ENCODE measurements around the gene OR7C1.
"Not testable (repeated sequence)": the region's sequence is repeated elsewhere in the genome, so short reads cannot be mapped to it uniquely, and the experiment has no call there.

The OR7C1 gene

DNA sequence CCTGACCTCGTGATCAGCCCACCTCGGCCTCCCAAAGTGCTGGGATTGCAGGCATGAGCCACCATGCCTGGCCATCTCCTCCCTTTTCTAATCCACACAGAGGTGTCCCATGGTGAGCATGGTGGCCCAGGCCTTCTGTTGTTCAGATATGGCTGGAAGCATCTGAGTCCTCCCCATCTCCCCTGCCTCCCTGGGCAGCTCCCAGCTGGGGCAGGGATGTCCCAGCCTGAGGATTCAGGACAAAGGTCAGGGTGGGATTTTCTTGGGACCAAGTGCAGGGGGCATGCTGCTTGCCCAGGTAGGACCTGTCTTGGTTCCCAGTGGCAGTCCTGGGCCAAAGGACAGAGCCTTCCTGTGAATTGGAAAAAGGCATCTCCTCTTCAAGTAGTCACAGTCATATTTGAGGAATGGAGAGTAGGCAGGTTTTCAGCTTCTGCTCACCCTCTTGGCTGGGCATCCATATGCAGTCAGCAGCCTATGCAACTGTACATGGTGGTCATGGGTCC is 67.5 kb downstream of the OR7C1 start:
- no peak for DNase-seq (ENCODE audit: low read depth in 2 of 2)

DNA sequence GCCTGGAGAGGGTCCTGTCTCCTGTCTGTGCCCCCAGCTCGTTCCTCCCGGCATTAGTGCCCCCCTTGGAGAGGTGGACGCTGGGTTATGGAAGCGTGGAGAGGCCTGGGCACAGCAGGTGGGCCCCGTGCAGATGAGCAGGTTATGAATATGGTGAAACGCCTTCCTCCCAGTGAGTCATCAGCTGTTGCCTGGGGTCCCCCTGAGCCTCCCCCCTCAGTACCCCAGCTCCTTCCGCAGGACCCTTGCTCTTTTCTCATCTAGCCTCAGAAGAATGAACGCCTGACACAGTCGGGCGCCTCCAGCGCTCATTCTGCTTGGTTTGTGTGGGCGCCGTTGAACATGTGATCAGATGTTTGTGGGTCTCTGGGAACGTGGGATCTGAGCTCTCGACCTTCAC is 69.1 kb downstream of the OR7C1 start:
- DNase-seq (ENCODE audit: low read depth in 2 of 2), result not testable (repeated sequence)

DNA sequence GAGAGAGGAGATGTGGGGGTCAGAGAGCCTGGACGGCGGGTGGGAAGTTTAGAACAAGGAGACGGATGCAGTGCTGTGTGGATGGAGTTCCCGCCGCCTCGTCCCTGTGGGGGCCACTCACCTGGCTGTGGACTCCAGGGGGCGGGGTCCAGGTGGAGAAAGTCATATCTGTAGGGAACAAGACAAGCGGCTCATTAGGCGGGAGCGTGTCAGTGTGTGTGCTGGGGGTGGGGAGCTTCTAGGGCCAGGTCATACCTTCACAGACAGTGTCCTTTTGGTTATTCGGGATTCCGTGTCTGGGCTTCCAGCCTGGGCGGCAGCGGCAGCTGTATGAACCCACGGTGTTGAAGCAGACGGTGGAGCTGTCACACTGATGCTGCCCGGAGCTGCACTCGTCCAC is 69.6 kb downstream of the OR7C1 start:
- not testable (repeated sequence) for DNase-seq (ENCODE audit: low read depth in 2 of 2)

DNA sequence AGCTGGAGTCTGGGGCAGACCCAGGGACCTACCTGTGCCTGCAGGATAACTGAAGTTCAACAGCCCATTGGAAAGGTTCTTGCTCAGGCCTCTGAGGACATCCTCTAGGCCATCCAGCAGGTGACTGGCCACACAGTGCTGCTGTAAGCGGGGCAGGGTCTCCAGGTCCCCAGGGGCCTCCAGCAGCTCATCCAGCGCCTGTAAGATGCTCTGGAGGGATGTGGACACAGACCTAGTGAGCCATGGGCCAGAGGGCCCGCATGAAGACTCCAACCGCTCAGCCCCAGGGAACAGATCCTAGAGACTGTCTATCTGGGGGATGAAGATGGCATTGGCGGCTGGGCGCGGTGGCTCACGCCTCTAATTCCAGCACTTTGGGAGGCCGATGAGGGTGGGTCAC is 70.6 kb downstream of the OR7C1 start:
- DNase-seq (ENCODE audit: low read depth in 2 of 2), result no peak

DNA sequence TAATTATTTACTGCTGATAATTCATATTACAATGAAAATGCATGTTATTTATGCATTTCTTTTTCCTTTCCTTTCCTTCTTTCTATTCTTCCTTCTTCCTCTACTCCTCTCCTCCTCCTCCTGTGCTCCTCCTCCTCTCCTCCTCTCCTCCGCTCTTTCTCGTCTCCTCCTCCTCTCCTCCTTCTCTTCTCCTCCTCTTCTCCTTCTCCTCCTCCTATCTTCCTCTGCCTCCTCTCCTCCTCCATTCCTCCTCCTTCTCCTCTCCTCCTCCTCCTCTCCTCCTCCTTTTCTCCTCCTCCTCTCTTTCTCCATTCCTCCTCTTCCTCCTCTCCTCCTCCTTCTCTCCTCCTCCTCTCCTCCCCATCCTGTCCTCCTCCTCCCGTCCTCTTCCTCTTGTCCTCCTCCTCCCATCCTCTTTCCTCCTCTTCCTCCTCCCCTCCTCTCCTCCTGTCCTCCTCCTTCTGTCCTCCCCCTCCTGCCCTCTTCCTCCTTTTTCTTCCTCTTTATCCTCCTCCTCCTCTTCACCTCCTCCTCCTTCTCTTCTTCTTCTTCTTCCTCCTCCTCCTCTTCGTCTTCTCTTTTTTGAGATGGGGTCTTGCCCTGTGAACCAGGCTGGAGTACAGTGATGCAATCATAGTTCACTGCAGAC is 71.4 kb downstream of the OR7C1 start:
- no peak for DNase-seq (ENCODE audit: low read depth in 2 of 2)

DNA sequence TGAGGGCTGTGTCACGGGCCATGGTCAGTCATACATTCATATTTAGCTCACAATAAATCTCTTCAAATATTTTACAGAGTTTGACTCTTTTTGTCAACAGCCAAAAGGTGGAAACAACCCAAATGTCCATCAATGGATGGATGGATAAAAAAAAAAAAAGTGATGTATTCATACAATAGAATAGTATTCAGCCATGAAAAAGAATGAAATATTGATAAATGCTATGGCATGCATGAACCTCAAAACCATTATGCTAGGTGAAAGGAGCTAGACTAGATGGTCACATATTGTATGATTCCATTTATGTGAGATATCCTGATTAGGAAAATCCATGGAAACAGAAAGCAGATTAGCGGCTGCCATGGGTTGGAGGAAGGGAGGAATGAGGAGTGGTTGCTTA is 72.9 kb downstream of the OR7C1 start:
- DNase-seq (ENCODE audit: low read depth in 2 of 2), result no peak

DNA sequence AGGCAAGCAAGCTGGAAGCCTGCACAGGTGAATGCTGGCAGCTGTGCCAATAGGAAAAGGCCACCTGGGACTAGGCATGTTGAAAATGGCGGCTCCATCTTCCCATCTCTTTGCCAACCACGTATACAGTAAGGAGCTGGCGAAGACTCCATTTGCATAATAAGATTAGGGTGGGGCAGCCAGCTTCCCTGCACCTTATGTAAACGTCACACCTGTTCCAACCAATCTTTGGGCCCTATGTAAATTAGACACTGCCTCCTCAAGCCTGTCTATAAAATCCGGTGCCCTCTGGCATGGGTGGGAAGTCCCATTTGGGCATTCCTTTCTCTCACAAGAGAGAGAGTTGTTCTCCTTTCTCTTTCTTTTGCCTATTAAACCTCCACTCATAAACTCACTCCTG is 73.4 kb downstream of the OR7C1 start:
- no peak for DNase-seq (ENCODE audit: low read depth in 2 of 2)

DNA sequence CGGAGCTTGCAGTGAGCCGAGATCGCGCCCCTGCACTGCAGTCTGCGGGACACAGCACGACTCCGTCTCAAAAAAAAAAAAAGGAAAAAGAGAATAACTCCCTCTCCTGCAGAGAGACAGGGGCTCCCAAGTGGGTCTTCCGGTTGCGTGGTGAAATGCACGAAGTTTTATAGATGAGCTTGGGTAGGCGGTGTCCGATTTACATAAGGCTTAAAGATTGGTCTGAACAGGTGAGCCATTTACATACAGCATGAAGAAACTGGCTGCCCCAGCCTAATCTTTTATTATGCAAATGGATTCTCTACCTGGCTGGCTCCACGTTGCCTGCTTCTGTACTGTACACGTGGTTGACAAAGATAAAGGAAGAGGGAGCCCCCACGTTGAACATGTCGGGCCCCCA is 76.2 kb downstream of the OR7C1 start:
- DNase-seq (ENCODE audit: low read depth in 2 of 2), result no peak

DNA sequence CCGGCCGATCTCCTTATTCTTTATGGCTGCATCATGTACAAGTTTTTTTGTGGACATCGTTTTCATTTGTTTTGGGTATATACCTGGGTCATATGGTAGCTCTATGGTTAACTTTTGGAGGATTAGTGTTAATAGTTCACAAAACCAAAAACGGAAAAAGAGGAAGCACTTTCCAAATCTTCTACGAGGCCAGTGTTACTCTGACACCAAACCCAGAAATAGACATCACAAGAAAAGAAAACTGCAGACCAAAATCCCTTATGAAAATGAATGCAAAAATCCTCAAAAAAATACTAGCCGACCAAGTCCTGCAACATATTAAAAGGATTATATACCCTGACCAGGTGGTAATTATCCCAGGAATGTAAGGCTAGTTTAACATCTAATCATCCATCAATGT is 86.4 kb downstream of the OR7C1 start:
- DNase-seq (ENCODE audit: low read depth in 2 of 2), result no peak
